HCT116 (cell line): ENCODE data around the gene MBD5.

Source experiments
- ATF3 ChIP-seq: IDR thresholded peaks from 2 replicates; pipeline ENCODE4 v1.6.1; 2012
- CBX3 ChIP-seq: IDR thresholded peaks from 2 replicates; pipeline ENCODE4 v1.6.1; 2012; ENCODE audit warnings: low read depth
- CEBPB ChIP-seq: IDR thresholded peaks from 2 replicates; pipeline ENCODE4 v1.6.1; 2012; ENCODE audit warnings: low read depth
- CTCF ChIP-seq, 3 experiments: fragments of 200-600 bp in 1 of 3; sonication (generic) in 1 of 3; IDR thresholded peaks in 2 of 3; conservative IDR thresholded peaks in 1 of 3; 2 replicates each; pipeline ENCODE4 v1.5.1; 2012 to 2017; ENCODE audit warnings: low read depth in 2 of 3, low read length in 2 of 3, antibody characterized with exemption in 1 of 3, borderline replicate concordance in 1 of 3, control low read depth in 1 of 3, mild to moderate bottlenecking in 1 of 3, mixed read lengths in 1 of 3, mixed run types in 1 of 3, moderate library complexity in 1 of 3; ENCODE audit not compliant: insufficient read depth in 1 of 3
- ELF1 ChIP-seq: IDR thresholded peaks from 2 replicates; pipeline ENCODE4 v1.6.1; 2012; ENCODE audit warnings: low read depth, borderline replicate concordance
- EZH2phosphoT487 ChIP-seq: fragments of 200-600 bp; IDR thresholded peaks from 2 replicates; pipeline ENCODE4 v1.6.1; 2018; ENCODE audit warnings: antibody characterized with exemption, borderline replicate concordance
- FOSL1 ChIP-seq: IDR thresholded peaks from 2 replicates; pipeline ENCODE4 v1.6.1; 2012; ENCODE audit warnings: low read depth
- MAX ChIP-seq: IDR thresholded peaks from 2 replicates; pipeline ENCODE4 v1.6.1; 2012
- POLR2A ChIP-seq: IDR thresholded peaks from 2 replicates; pipeline ENCODE4 v1.7.0; 2011; ENCODE audit warnings: borderline replicate concordance; ENCODE audit not compliant: insufficient read depth, insufficient read length; ENCODE audit errors: extremely low read depth
- POLR2AphosphoS5 ChIP-seq: IDR thresholded peaks from 2 replicates; pipeline ENCODE4 v1.6.1; 2011; ENCODE audit warnings: mild to moderate bottlenecking, low read depth, low read length, moderate library complexity
- SRF ChIP-seq: IDR thresholded peaks from 2 replicates; pipeline ENCODE4 v1.6.1; 2012; ENCODE audit warnings: low read depth

- TF ChIP-seq ELF1 (no peak), CTCF (IDR thresholded peaks at IDR 0.05 in 2 of 3, conservative IDR thresholded peaks at IDR 0.05 in 1 of 3; ENCODE audit: borderline replicate concordance in 1 of 3, insufficient read depth in 1 of 3, low read depth in 2 of 3, low read length in 2 of 3) (no peak), POLR2A (no peak), CEBPB (no peak), FOSL1 (no peak), MAX (no peak), POLR2AphosphoS5 (no peak), CBX3 (no peak), ATF3 (no peak), SRF (no peak), EZH2phosphoT487 (no peak)
These were observed 158.8 kb downstream of the MBD5 start for GRCh38 chr2:148179724-148180123.
